Measurements from ENCODE around the gene SLC34A1. TPM values are rescaled to one million over a fixed set of nuclear protein-coding genes. Genes with fewer than 3 reads are reported as not detected.

SLC34A1 gene
- under 1 TPM; 0.50 to 0.66 (median 0.63) TPM for total RNA-seq
- total RNA-seq (2013), result 0.36 TPM

GRCh38 chr5:177384134-177384533 is at the start of gene SLC34A1:
SLC34A1 (plus strand) TSS chr5:177384434; CDS start chr5:177385742, 1,308 bp downstream.
- H3K27ac Mint-ChIP-seq, result peak within 1 kb of the TSS in 1 of 2 donors; percentile 68
- H3K27me3 ChIP-seq (ENCODE audit: control insufficient read depth, insufficient read depth, low read length), result no peaks in the 10 kb centered on the region
- no peaks in the 10 kb centered on the region for H3K9me3 ChIP-seq (ENCODE audit: control insufficient read depth, insufficient read depth, low read length)
- H3K4me1 Mint-ChIP-seq, result peaks cover 15 to 29% of the 10 kb centered on the region in 2 donors
- H3K4me1 ChIP-seq (ENCODE audit: control insufficient read depth, insufficient read depth, low read length), result peaks cover 45% of the 10 kb centered on the region
- no peak within 1 kb of the TSS for H3K4me3 ChIP-seq (ENCODE audit: low read length)
- no peak for TF ChIP-seq CTCF (IDR thresholded peaks at IDR 0.05)
- no peaks in the 10 kb centered on the region for H3K36me3 Mint-ChIP-seq
- WGBS (ENCODE audit: insufficient coverage), result 85% methylated on average over 4 of the region's 4 CpGs
- H3K27ac ChIP-seq (ENCODE audit: low read length), result no peak within 1 kb of the TSS
- H3K4me3 Mint-ChIP-seq, result peak within 1 kb of the TSS; percentile 2
- no peak for DNase-seq
- H3K9me3 Mint-ChIP-seq, result no peaks in the 10 kb centered on the region
- ATAC-seq, result no peak
- no peaks in the 10 kb centered on the region for H3K36me3 ChIP-seq (ENCODE audit: control insufficient read depth, insufficient read depth, low read length)
- intact Hi-C loops (cut with micrococcal nuclease), result no loop called here
- H3K27me3 Mint-ChIP-seq (ENCODE audit: low read depth in 2 of 2), result peaks cover 4 to 5% of the 10 kb centered on the region in 2 donors

- TF ChIP-seq CTCF (IDR thresholded peaks at IDR 0.05), result no peak
- peaks cover 36 to 63% of the 10 kb centered on the region in 2 donors for H3K4me1 Mint-ChIP-seq
- H3K9me3 ChIP-seq (ENCODE audit: control insufficient read depth, insufficient read depth, low read length), result no peaks in the 10 kb centered on the region
- H3K27ac Mint-ChIP-seq, result no peak overlapping the region
- intact Hi-C loops (cut with micrococcal nuclease), result no loop called here
- no peak for DNase-seq
- no peaks in the 10 kb centered on the region for H3K9me3 Mint-ChIP-seq
- ATAC-seq, result no peak
- 97% methylated on average over 21 of the region's 21 CpGs for WGBS (ENCODE audit: insufficient coverage)
- H3K4me3 ChIP-seq (ENCODE audit: low read length), result no peak overlapping the region
- H3K27me3 Mint-ChIP-seq (ENCODE audit: low read depth in 2 of 2), result no peaks in the 10 kb centered on the region
- no peak overlapping the region for H3K27ac ChIP-seq (ENCODE audit: low read length)
- H3K4me3 Mint-ChIP-seq, result no peak overlapping the region
- H3K36me3 Mint-ChIP-seq, result peaks cover 6% of the 10 kb centered on the region
- peaks cover 96% of the 10 kb centered on the region for H3K4me1 ChIP-seq (ENCODE audit: control insufficient read depth, insufficient read depth, low read length)
- no peaks in the 10 kb centered on the region for H3K27me3 ChIP-seq (ENCODE audit: control insufficient read depth, insufficient read depth, low read length)
- peaks cover 64% of the 10 kb centered on the region for H3K36me3 ChIP-seq (ENCODE audit: control insufficient read depth, insufficient read depth, low read length)
These were observed 49.2 kb upstream of the SLC34A1 start for GRCh38 chr5:177334781-177335700.

- Mint-ChIP-seq H3K9me3 (no peaks in the 10 kb centered on the region), H3K27me3 (ENCODE audit: low read depth in 2 of 2) (no peaks in the 10 kb centered on the region), H3K4me3 (no peak overlapping the region), H3K4me1 (peaks cover 31 to 57% of the 10 kb centered on the region in 2 donors), H3K36me3 (peaks cover 7% of the 10 kb centered on the region), H3K27ac (peak overlapping the region in 1 of 2 donors; percentile 29)
- H3K9me3 ChIP-seq (ENCODE audit: control insufficient read depth, insufficient read depth, low read length), result no peaks in the 10 kb centered on the region
- peaks cover 58% of the 10 kb centered on the region for H3K36me3 ChIP-seq (ENCODE audit: control insufficient read depth, insufficient read depth, low read length)
- H3K4me1 ChIP-seq (ENCODE audit: control insufficient read depth, insufficient read depth, low read length), result peaks cover 94% of the 10 kb centered on the region
- H3K4me3 ChIP-seq (ENCODE audit: low read length), result no peak overlapping the region
- DNase-seq (no peak), ATAC-seq (no peak)
- no peaks in the 10 kb centered on the region for H3K27me3 ChIP-seq (ENCODE audit: control insufficient read depth, insufficient read depth, low read length)
- TF ChIP-seq CTCF (IDR thresholded peaks at IDR 0.05), result no peak
- intact Hi-C loops (cut with micrococcal nuclease), result no loop called here
- no peak overlapping the region for H3K27ac ChIP-seq (ENCODE audit: low read length)
- 91% methylated on average over 7 of the region's 7 CpGs for WGBS (ENCODE audit: insufficient coverage)
These were observed 48.6 kb upstream of the SLC34A1 start for GRCh38 chr5:177335701-177336065.
